Activated gamma-delta T cell treated with anti-CD3 and anti-CD28 coated beads, Interleukin-2, amount 50 U/mL, for 16 hours (primary cell): ENCODE data around the gene NCOA1.
"Not testable (repeated sequence)": the region's sequence is repeated elsewhere in the genome, so short reads cannot be mapped to it uniquely, and the experiment has no call there.

Source experiments
- DNase-seq: peaks from one replicate; pipeline ENCODE4 v3.0.0-alpha.2; 2020; ENCODE audit warnings: low read depth

Gene NCOA1

GRCh38 chr2:24539258-24539657 lies 48.2 kb downstream of the NCOA1 start:
- no peak for DNase-seq

GRCh38 chr2:24540011-24540477 lies 49.0 kb downstream of the NCOA1 start:
- DNase-seq, result no peak

DNA sequence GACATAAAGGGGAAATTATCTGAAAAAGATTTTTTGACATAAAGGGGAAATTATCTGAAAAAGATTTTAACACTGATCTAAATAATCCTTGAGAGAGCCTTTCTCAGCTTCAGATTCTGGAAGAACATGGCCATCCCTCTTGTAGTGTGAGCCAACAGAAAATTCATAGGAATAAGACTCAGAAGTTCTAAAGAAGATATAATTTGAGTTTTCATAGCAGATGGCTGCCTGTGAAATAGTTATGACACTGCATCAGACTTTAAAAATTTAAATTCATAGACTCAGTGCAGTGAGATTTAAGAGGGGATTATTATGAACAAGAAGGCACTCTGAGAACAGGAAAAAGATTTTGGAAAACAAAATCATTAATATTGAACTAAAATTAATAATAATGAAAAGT lies 50.6 kb downstream of the NCOA1 start:
- DNase-seq, result no peak

- no peak for DNase-seq
Measured at GRCh38 chr2:24542269-24542872, 51.3 kb downstream of the NCOA1 start.

- DNase-seq, result no peak
Measured at GRCh38 chr2:24543252-24543651, 52.2 kb downstream of the NCOA1 start.

- no peak for DNase-seq
Measured at GRCh38 chr2:24544456-24545115, 53.5 kb downstream of the NCOA1 start.

- DNase-seq, result no peak
Measured at GRCh38 chr2:24546669-24547068, 55.6 kb downstream of the NCOA1 start.

DNA sequence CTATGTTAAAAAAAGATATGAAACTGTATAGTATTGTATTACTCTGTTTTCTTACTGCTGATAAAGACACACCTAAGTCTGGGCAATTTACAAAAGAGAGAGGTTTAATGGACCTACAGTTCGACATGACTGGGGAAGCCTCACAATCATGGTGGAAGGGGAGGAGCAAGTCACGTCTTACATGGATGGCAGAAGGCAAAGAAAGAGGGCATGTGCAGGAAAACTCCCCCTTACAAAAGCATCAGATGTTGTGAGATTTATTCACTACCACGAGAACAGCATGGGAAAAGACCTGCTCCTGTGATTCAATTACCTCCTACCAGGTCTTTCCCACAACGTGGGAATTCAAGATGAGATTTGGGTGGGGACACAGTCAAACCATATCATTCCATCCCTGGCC lies 57.0 kb downstream of the NCOA1 start:
- no peak for DNase-seq

- not testable (repeated sequence) for DNase-seq
Measured at GRCh38 chr2:24550301-24550700, 59.2 kb downstream of the NCOA1 start.

- no peak for DNase-seq
Measured at GRCh38 chr2:24551016-24551415, 60.0 kb downstream of the NCOA1 start.

- DNase-seq, result no peak
Measured at GRCh38 chr2:24552836-24553235, 61.8 kb downstream of the NCOA1 start.

DNA sequence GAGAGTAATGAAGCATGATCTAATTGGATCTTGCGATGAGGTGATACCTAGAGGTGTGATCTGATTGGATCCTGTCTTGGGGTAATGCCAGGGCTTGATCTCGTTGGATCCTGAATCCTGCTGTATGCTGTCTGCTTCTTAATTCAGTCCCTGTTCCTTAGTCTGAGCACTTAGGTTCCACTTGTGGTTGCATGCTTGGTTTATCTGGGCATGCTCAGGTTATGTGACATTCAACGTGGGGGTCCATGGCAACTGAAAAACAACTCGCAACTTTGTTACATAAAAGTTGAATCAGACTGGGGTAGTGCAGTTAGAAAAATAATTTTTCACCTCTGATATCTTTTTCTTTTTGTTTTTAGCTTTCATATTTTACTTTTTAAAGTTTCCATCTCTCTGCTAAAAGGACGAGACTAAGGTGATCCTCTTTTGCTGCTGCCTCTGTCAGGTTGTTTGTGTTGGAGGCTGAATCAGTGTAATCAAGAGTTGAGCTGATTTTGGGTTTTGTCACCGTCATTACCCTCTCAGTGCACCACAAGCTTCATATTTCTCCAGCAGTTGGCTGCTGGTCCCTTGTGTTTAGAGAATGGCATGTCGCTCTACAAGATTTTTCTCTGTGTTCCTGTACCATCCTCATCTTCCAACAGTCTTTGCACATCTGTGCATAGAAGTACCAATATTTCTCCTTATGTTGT lies 67.9 kb downstream of the NCOA1 start:
- DNase-seq, result no peak

DNA sequence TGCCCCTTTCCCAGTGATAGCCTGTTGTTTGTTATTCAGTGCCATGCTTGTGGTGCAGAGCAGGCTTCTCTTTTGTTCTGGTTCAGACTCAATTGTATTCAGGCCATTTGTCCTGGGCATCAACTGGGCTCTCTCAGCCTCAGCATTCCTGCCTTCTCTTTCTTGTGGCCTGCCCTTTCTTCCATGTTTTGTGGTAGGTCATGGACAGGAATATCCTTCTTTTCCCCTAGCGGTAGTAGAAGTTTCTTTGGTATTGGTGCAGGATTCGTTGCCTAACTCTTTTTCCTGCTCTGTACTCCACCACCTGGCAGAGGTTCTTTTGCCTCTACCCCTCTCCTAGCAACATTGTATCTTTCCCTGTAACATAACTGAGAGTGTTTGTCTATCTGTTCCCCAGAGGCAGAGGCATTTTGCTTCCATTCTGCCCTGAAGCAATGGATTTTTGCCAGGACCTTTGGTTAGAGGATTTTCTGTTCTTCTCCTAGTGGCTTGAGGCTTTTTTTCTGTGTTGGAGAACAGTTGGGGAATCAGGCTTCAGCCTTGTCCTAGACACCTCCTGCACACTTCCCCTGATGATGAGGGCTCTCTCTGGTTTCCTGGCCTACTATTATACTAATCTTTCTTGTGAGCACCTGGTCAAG lies 68.5 kb downstream of the NCOA1 start:
- no peak for DNase-seq

DNA sequence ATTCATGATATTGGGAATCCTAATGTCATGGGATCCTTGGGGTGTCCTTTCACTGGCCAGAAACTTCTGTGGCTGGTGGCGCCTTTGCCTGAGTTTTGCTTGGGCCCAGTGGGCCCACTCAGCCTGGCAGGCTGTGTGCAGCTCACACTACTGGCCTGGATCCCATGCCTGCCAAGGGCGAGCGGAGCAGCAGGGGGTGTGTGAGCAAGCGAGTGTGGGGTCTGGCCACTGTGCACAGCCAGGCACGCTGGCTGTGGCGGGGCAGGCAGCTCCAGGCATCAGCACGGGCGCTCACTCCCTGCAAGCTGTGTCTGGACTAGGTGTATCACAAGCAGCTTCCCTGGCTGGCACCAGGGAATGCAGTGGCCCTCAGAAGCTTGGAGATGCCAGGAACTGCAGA lies 74.5 kb downstream of the NCOA1 start:
- DNase-seq, result no peak

DNA sequence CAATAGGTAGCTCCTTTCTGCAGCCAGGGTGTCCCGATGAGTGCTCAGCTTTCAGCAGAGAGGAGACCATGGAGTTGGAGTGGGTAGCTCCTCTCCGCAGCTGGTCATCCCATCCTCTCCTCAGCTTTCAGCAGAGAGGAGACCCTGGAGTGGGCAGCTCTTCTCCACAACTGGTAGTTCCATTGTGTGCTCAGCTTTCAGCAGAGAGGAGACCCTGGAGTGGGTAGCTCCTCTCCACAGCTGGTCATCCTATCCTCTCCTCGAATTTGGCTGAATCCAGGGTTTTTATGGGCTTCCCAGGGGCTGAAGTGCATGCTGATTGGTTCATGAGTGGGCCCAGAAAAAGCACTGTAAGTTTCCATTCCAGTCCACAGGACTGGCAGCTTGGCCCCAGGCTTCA lies 75.2 kb downstream of the NCOA1 start:
- DNase-seq, result no peak

GRCh38 chr2:24566630-24567029 lies 75.6 kb downstream of the NCOA1 start:
- DNase-seq, result no peak

GRCh38 chr2:24568551-24568950 lies 77.5 kb downstream of the NCOA1 start:
- no peak for DNase-seq

DNA sequence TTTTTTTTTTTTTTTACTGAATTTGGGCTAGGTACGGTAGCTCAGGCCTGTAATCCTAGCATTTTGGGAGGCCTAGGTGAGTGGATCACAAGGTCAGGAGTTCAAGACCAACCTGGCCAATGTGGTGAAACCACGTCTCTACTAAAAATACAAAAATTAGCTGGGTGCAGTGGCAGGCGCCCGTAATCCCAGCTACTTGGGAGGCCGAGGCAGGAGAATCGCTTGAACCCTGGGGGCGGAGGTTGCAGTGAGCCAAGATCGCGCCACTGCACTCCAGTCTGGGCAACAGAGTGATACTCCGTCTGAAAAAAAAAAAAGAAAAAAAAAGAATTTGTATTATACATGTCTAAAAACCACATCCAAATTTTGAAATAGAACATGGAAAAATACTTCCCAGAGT lies 78.5 kb downstream of the NCOA1 start:
- not testable (repeated sequence) for DNase-seq

DNA sequence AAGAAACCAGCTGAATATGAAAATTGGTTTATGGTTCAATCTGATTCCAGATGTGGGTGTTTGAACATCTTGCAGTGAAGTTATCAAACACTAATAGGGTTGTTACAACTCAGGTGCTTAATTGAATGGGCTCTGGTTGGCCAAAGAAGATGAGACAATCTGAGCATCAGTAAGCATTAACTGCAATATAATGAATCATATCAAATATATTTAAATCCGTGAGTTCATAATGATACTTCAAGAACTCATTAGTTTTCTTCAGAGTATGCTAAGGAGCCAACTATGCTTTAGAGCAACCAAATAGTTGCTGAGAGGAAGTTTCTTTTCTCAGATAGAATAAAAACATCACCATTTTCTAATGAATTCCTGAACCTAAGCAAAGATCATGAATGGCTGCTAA lies 79.2 kb downstream of the NCOA1 start:
- DNase-seq, result no peak

- DNase-seq, result no peak
Measured at GRCh38 chr2:24571828-24572442, 80.9 kb downstream of the NCOA1 start.

DNA sequence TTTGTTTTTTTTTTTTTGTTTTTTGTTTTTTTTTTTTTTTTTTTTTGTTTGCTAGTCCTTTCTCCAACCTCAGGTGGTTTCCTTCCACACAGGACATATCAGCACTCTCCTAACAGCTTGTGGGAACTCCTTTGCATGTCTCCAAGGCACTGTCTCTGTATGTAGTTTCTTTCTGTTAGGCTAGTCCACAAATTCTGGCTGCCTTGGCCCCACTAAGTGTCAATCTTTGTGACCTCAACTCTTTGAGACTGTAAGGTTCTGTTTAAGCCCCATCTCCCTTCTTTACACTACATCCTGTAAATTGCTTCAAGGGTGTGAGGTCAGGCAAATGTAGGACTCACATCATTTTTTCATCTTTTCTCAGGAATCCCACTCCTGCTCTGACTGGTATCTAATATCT lies 85.1 kb downstream of the NCOA1 start:
- no peak for DNase-seq

GRCh38 chr2:24576617-24577016 lies 85.6 kb downstream of the NCOA1 start:
- DNase-seq, result no peak

DNA sequence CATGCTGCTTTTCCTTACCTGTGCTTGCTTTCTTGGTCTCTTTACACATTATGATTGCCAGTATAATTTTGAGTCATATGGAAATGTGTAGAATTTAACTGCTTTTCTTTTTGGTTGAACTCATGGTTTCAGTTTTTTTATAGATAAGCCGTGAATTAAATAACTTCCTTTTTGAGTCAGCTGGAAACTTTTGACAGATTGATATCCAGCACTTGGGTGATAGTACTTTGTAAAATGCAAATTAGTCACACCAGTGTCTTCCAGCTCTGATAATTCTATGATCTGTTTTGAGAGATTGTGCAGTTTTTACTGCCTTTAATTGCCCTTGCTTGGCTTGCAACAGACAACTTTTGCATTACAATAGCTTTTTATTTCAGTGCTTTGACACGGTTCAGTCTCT lies 86.4 kb downstream of the NCOA1 start:
- no peak for DNase-seq
